C4-2B (cell line): ENCODE measurements around the gene FCRL5.

ENCODE experiments used
- H3K27ac ChIP-seq: fragments of 450-650 bp; 2 replicates; pipeline ENCODE4 v1.5.1; 2017
- ZFX ChIP-seq: fragments of 450-650 bp; IDR thresholded peaks from 2 replicates; pipeline ENCODE4 v1.6.1; 2017
- TF ChIP-seq, protein P1 (sequence below): fragments of 450-650 bp; conservative IDR thresholded peaks from 2 replicates; pipeline ENCODE4 v1.5.1; 2017; ENCODE audit warnings: mild to moderate bottlenecking

FCRL5 gene

GRCh38 chr1:157551694-157552693, at the start of gene FCRL5:
TSS of gene FCRL5 (minus strand) at chr1:157552515. CDS start at chr1:157552362, 153 bp downstream.
- TF ChIP-seq, protein P1, sequence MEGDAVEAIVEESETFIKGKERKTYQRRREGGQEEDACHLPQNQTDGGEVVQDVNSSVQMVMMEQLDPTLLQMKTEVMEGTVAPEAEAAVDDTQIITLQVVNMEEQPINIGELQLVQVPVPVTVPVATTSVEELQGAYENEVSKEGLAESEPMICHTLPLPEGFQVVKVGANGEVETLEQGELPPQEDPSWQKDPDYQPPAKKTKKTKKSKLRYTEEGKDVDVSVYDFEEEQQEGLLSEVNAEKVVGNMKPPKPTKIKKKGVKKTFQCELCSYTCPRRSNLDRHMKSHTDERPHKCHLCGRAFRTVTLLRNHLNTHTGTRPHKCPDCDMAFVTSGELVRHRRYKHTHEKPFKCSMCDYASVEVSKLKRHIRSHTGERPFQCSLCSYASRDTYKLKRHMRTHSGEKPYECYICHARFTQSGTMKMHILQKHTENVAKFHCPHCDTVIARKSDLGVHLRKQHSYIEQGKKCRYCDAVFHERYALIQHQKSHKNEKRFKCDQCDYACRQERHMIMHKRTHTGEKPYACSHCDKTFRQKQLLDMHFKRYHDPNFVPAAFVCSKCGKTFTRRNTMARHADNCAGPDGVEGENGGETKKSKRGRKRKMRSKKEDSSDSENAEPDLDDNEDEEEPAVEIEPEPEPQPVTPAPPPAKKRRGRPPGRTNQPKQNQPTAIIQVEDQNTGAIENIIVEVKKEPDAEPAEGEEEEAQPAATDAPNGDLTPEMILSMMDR = no peak
- TF ChIP-seq ZFX = no peak
- H3K27ac ChIP-seq = no peak within 1 kb of the TSS

- TF ChIP-seq, protein P1 = no peak
- no peak for TF ChIP-seq ZFX
- H3K27ac ChIP-seq = no peak overlapping the region
These were observed 47.9 kb upstream of the FCRL5 start for GRCh38 chr1:157600236-157600635.

DNA sequence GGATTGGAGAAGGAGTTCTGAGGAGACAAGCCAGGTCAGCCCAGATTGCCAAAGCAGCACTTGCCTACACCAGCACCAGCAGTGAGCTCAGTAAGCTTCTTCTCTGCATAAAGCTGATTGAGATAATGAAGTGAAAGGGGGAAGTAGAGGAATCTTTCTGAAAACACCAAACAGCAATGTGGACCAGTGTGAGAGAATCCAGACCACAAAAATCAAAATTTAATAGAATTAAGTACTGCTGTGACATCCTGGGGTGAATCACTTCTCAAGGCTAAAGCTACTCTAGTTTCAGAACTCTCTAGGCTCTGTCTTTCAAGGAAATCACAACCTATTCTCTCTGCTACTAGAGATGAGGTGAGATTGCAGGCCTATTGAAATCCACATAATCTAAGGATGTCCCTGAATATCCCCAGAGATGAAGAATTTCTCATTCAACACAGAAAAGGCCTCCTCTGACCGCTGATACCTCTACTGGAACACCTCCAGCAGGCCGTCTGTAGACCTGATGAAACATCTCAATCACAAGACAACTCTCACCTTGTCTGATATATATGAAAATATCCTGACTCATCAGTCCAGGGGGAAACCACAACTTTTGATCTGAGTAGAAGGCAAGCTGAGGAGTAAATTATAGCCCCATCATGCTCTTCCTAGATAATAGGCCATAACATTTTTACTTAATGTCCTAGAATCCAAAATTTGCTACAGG, 45.8 kb upstream of the FCRL5 start, which contains the start of gene FCRL4:
Gene FCRL4 (minus strand): TSS at position 127 of the 709 bp plus-strand sequence. CDS start 141 bp downstream, outside the sequence.
- TF ChIP-seq ZFX = no peak
- no peak within 1 kb of the TSS for H3K27ac ChIP-seq

DNA sequence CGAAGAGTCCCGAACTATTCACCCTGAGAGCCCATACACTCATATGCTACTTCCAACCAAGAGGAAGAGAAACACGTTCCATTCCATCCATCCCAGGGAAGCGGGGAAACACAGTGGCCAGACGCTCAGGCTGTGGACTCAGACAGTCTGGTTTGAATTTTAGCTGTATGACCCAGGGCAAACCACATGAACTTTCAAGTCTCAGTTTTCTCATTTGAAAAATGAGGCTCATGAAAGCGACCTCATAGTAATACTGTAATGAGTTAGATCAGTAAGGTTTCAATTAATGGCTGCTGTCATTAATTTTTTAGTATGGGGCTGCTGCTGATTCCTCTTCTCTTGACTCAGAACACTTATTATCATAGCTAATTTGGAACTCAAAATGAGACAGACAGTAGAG, 44.1 kb upstream of the FCRL5 start:
- no peak for TF ChIP-seq ZFX
- TF ChIP-seq, protein P1 = no peak
- no peak overlapping the region for H3K27ac ChIP-seq

DNA sequence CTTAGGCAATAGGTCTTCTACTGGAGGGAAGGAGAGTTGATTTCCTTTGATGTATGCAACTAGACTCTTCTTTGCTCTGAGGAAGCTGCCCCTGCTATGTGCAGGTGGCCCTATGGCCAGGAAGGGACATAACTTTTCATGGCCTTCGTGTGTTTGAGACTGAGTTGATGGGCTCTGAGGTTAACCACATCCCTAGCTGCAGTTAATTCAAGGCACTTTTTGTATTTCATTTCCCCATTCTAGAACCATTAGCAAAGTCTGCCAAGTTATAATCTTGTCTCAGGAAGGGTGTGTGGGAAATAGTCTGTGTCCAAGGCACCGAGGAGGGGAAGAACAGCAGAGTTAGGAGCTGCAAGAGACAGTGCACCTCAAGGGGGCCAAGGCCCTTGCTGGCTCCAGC, 43.0 kb upstream of the FCRL5 start:
- no peak overlapping the region for H3K27ac ChIP-seq
- TF ChIP-seq, protein P1 = no peak
- no peak for TF ChIP-seq ZFX

- no peak overlapping the region for H3K27ac ChIP-seq
- no peak for TF ChIP-seq ZFX
- TF ChIP-seq, protein P1 = no peak
These were observed 33.7 kb upstream of the FCRL5 start for GRCh38 chr1:157585984-157586383.

- no peak overlapping the region for H3K27ac ChIP-seq
- TF ChIP-seq, protein P1 = no peak
- TF ChIP-seq ZFX = no peak
These were observed 32.2 kb upstream of the FCRL5 start for GRCh38 chr1:157584503-157584902.
